AG08396 (cell line): ENCODE data around the gene L1TD1.
"Not testable (repeated sequence)": the region's sequence is repeated elsewhere in the genome, so short reads cannot be mapped to it uniquely, and the experiment has no call there.

Experiments
- DNase-seq: peaks from one replicate; pipeline ENCODE4 v3.0.0; 2012; ENCODE audit warnings: low spot score, mixed read lengths

L1TD1 gene

DNA sequence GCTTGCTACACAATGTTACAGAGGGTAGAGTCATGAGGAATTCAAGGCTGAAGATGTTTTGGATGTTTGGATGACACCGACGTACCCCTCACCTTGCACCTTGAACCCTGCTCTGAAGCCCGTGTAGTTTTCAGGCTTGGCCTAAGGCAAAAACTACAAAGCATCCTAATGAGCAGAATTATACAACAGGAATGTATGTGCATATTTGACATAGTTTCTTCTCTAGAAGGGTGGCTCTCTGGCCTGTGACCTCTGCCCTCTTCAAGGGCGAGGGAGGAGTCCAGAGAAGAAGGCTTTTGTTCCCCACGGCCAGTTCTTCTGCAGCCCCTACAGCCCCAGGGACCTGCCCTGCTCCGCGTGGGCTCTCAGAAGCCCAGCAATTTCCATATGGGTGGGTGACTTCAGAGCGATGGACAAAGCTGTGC, 43.3 kb downstream of the L1TD1 start:
- DNase-seq = no peak

DNA sequence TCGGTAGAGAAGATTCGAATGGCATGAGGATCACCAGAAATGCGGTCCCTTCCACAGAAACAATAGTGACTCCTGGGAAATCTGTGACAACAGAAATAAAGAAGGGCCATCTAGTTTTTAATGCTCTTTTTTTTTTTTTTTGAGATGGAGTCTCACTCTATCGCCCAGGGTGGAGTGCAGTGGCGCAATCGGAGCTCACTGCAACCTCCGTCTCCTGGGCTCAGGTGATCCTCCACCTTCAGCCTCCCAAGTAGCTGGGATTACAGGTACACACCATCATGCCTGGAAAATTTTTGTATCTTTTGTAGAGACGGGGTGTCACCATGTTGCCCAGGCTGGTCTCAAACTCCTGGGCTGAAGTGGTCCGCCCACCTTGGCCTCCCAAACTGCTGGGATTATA, 43.9 kb downstream of the L1TD1 start:
- no peak for DNase-seq

DNA sequence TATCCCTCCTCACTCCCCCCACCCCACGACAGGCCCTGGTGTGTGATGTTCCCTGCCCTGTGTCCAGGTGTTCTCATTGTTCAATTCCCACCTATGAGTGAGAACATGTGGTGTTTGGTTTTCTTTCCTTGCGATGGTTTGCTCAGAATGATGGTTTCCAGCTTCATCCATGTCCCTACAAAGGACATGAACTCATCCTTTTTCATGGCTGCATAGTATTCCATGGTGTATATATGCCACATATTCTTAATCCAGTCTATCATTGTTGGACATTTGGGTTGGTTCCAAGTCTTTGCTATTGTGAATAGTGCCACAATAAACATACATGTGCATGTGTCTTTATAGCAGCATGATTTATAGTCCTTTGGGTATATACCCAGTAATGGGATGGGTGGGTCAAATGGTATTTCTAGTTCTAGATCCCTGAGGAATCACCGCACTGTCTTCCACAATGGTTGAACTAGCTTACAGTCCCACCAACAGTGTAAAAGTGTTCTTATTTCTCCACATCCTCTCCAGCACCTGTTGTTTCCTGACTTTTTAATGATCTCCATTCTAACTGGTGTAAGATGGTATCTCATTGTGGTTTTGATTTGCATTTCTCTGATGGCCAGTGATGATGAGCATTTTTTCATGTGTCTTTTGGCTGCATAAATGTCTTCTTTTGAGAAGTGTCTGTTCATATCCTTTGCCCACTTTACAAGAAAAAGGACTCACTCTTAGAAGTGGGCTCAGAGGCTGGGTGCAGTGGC, 45.2 kb downstream of the L1TD1 start:
- DNase-seq = not testable (repeated sequence)

DNA sequence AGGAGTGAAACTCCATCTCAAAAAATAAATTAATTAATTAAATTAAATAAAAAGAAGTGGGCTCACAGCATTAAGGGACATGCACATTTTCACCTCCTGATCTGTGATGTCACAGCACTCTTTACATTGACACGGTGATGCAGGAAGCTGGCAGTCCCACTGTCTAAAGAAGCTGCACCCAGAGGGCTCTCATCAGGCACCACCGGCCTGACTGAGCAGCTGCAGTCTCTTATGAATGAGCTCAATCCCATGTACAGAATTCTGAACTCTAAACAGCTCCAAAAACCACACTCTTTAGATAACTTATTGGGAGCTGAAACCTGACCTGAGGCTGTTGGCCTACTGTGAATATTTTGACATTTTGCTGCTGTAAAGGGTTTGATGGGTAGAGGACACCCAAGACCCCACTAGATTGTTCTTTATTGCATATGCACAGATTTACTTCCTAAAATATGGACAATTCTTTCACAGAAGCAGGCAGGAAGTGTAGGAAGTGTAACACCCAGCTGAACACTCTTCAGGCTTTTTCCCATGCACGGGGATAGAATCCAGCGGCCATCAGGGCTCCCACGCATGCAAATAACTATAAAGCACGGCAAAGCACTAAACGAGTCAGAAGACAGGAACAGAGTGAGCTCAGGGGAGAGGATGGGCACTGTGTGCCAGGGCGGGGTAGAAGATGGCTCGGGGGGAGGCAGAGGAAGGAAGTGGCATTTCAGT, 46.2 kb downstream of the L1TD1 start:
- no peak for DNase-seq

DNA sequence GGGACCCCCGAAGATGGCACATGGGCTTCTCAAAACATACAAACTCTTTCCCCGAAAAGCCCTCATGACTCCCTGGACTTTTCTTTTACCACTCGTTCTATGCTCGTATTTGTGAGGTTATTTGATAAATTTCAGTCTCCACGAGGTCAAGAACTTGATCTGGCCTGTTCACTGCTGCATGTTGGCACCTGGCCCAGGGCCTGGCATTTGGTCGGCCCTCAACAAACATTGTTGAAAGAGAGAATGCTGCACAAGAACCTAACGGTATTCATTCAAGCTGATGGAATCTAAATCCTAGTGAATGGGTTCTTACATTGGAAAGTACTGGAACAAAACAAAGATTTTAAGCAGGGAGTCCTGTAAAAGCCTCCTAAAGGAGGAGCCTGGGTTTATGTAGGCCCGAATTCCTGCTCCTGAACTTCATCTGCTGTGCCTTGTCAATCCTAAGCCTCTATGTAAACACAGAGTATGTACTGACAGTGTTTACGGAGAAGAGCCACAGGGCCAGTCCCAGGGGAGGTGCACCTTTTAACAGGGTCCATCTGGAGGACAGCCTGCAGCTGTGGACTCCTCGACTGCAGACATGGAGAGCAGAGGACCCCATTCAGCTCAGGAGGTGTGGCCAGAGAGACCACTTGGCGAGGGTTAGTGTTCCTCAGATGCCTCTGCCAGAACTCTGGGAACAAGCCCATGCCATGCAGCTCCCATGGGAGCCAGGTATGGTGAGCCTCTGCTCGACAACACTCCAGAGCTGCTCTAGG, 46.9 kb downstream of the L1TD1 start:
- no peak for DNase-seq

DNA sequence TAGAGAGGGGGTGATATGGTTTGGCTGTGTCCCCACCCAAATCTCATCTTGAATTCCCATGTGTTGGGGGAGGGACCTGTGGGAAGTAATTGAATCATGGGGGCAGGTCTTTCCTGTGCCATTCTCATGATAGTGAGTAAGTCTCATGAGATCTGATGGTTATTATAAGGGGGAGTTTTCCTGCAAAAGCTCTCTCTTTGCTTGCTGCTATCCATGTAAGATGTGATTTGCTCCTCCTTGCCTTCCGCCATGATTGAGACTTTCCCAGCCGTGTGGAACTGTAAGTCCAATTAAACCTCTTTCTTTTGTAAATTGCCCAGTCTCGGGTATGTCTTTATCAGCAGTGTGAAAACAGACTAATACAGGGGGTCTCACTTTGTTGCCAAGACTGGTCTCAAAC, 49.7 kb downstream of the L1TD1 start:
- not testable (repeated sequence) for DNase-seq

DNA sequence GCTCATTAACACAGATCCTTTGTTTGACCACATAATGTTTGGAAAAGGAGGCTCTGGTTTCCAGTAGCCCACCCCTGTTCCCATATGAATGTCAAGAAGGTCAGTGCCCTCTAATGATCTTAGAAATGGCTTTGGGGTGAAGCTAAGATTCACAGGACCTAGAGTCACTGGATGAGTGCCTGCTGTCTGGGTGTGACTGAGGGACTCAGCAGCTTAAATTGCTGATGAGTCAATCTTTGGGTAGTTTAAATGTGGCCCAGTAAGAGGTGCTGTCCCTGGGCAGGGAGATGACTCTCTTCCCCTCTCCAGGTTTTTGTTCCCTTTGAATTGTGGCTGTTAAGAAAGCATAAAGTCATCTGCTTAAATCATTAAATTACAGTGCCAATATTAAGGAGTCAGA, 50.6 kb downstream of the L1TD1 start:
- DNase-seq = no peak

DNA sequence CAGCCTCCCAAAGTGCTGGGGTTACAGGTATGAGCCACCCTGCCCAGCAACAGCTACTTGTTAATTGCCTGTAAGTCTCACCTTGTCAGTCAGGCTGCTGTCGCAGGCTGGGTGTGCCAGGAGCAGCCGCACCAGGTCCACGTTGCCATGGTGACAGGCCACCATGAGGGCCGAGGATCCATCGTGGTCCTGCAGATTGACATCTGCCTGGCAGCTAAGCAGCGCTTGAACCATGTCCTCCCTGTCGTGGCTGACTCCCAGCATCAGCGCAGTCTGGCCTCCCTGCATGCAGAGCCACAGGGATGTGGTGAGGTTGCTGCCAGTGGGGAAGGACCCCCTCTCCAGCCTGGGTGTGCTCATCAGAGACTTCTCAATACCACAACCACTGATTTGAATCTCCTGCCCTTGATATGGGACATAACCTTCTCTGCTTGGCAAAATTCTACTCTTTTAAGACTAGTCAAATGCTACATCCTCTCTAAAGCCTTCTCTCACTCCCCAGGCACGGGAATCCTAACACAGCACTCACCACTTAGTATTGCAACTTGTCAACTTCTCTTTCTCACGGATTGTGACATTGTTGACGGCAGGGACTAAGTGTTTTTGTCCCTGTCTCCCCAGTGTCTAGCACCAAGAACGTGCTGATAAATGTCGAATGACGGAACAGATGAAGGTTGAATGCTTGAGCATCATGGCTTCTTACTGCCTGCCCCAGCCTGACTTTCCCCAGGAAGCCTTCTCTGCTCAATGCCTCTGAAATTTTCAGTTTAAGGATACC, 52.9 kb downstream of the L1TD1 start:
- DNase-seq = no peak

DNA sequence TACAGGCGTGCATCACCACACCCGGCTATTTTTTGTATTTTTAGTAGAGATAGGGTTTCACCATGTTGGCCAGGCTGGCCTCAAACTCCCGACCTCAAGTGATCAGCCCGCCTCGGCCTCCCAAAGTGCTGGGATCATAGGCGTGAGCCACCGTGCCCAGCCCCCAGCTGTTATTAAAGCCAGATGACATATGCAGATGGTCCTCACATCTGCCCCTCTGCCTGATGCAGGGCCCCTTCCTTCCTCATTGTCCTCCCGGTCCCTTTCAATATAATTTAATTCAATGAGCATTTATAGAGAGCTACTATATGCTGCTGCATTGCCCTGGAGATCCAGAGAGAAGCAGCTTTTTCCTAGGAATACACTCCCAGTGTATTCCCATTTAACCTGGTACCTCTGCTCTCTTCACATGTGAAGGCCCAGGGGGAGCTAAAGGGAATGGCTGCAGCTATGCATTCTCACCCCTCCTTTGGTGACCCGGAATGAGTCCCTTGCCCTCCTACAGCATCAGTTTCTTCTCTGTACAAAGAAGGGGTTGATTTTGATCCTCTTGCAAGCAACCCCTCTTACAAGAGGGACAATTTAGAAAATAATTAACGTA, 55.6 kb downstream of the L1TD1 start:
- DNase-seq = no peak

DNA sequence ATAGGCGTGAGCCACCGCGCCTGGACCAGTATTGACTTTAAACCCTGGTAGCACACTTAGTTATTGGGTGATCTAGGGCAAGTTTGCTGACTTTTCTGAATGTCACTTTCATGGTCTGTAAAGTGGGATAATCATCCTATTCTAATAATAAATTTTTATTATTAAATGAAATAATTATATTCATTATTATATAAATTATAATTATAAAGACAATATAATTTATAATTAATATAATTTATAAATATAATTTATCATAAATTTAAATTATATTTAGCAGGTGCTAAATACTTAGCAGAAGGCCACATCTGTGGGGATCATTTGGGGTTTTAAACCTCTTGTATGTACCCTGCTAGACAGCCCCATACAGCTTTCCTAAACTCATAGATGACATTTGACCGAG, 64.9 kb downstream of the L1TD1 start:
- DNase-seq = no peak

DNA sequence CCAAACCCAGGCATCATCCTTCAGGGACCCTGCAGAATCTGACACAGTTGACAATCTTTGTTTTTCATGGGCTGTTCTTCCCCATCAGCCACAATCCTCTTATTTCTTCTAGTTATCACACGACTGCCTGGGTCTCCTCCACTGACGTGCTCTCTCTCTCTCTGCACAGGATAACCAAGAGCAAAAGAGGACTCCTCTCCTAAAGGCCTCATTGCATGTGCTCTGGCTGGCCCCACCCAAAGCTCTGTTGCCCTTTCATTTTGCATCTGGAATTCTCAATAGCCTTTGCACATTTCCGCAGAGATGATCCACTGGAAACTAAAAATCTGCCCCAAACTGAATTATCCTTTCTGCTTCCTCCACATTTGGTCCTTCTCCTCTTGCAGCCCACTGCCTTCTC, 66.0 kb downstream of the L1TD1 start:
- DNase-seq = no peak
